HFFc6 (cell line): ENCODE data around the gene CCL23. TPM values are rescaled to one million over a fixed set of nuclear protein-coding genes. Genes with fewer than 3 reads are reported as not detected.

Experiments
- DNase-seq: peaks from one replicate; pipeline ENCODE4 v3.0.0-alpha.2; 2018
- H3K27ac Mint-ChIP-seq: 2 replicates; pipeline ENCODE4 v1.8.0; 2020; ENCODE audit warnings: mild to moderate bottlenecking, mixed read lengths
- H3K27me3 Mint-ChIP-seq: 2 replicates; pipeline ENCODE4 v1.8.0; 2021; ENCODE audit warnings: mild to moderate bottlenecking, moderate library complexity, mixed read lengths; ENCODE audit not compliant: insufficient read depth
- H3K36me3 Mint-ChIP-seq: 2 replicates; pipeline ENCODE4 v1.8.0; 2021; ENCODE audit warnings: low read depth, mixed read lengths
- H3K4me1 Mint-ChIP-seq: 2 replicates; pipeline ENCODE4 v1.8.0; 2020; ENCODE audit warnings: low read depth, mixed read lengths
- H3K4me3 Mint-ChIP-seq: 2 replicates; pipeline ENCODE4 v1.8.0; 2020; ENCODE audit warnings: mild to moderate bottlenecking, moderate library complexity, mixed read lengths
- H3K9me3 Mint-ChIP-seq: 2 replicates; pipeline ENCODE4 v1.8.0; 2020; ENCODE audit warnings: mild to moderate bottlenecking, mixed read lengths
- CTCF ChIP-seq: fragments of 200-600 bp; sonication (generic); IDR thresholded peaks from 2 replicates; pipeline ENCODE4 v1.5.0; 2021; ENCODE audit warnings: antibody characterized with exemption, mild to moderate bottlenecking
- total RNA-seq, 6 experiments: library from RNA; stranded (reverse); fragmentation: NEBNext Ultra II Directional; extraction: Animal tissue kit (Norgen Biotek cat#: 25700); gene quantifications; 2 replicates in 1 of 6; 3 replicates in 5 of 6; pipeline ENCODE4 v1.2.3, GENCODE V29; 2021

CCL23 gene
- total RNA-seq, 6 experiments from 2014 or later: not detected

- peaks cover 11% of the 10 kb centered on the region for H3K27me3 Mint-ChIP-seq
- DNase-seq: no peak
- no peaks in the 10 kb centered on the region for H3K9me3 Mint-ChIP-seq
- H3K27ac Mint-ChIP-seq: no peak overlapping the region
- no peaks in the 10 kb centered on the region for H3K4me1 Mint-ChIP-seq
- no peak for TF ChIP-seq CTCF
- no peak overlapping the region for H3K4me3 Mint-ChIP-seq
- H3K36me3 Mint-ChIP-seq: no peaks in the 10 kb centered on the region
Measured at GRCh38 chr17:35984140-35984539, 33.6 kb downstream of the CCL23 start.

- Mint-ChIP-seq H3K4me3 (no peak overlapping the region), H3K4me1 (no peaks in the 10 kb centered on the region), H3K27me3 (peaks cover 11% of the 10 kb centered on the region), H3K9me3 (no peaks in the 10 kb centered on the region), H3K36me3 (no peaks in the 10 kb centered on the region), H3K27ac (no peak overlapping the region)
- no peak for DNase-seq
- TF ChIP-seq CTCF: no peak
Measured at GRCh38 chr17:35982409-35983191, 35.2 kb downstream of the CCL23 start.

DNA sequence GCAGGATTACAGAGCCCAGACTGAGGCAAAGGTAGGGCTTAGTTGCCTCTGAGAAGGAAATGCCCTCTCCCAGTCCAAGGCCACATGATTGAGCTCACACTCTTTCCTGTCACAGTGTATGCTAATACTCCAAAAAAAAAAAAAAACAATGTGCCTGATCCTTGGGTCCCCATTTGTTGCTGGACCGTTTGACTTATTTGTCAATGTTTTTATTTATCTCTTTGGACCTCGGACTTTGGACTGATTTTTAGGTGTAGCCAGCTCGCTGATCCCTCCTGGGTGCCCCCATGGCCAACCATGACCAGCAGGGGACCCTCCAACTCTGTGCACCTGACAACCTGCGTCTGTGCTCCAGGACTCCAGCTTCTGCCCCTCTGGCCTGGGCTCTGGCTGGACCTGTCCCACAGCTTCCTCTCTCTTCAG is 35.9 kb downstream of the CCL23 start:
- H3K36me3 Mint-ChIP-seq: no peaks in the 10 kb centered on the region
- DNase-seq: no peak
- peaks cover 11% of the 10 kb centered on the region for H3K27me3 Mint-ChIP-seq
- no peaks in the 10 kb centered on the region for H3K9me3 Mint-ChIP-seq
- no peaks in the 10 kb centered on the region for H3K4me1 Mint-ChIP-seq
- TF ChIP-seq CTCF: no peak
- H3K4me3 Mint-ChIP-seq: no peak overlapping the region
- H3K27ac Mint-ChIP-seq: no peak overlapping the region

DNA sequence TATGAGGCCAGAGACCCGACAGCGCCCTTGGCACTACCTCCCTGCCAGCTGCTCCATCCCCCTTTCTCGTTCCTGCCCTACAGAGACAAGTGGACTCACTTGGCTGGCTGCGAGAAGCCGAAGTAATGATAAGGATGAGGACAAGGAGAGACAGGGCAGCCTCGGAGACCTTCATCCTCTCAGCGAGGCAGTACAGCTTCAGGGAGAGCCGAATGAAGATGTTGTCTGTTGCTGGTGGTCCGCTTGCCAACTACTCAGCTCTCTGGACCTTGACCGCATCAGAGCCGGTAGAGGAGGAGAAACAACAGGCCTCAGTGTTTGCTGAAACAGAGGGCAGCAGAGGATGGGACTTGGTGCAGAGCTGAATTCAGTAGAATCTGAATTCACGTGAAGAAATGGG is 36.5 kb downstream of the CCL23 start, which contains the start of gene CCL16:
TSS of gene CCL16 (minus strand) at position 252 of the 400 bp plus-strand sequence. CDS start at position 175, 77 bp downstream.
- no peak within 1 kb of the TSS for H3K27ac Mint-ChIP-seq
- DNase-seq: no peak
- no peak for TF ChIP-seq CTCF
- H3K27me3 Mint-ChIP-seq: peaks cover 11% of the 10 kb centered on the region
- H3K4me3 Mint-ChIP-seq: no peak within 1 kb of the TSS
- no peaks in the 10 kb centered on the region for H3K36me3 Mint-ChIP-seq
- no peaks in the 10 kb centered on the region for H3K4me1 Mint-ChIP-seq
- H3K9me3 Mint-ChIP-seq: no peaks in the 10 kb centered on the region

GRCh38 chr17:35978346-35978745 is 39.4 kb downstream of the CCL23 start:
- Mint-ChIP-seq H3K4me3 (no peak overlapping the region), H3K27ac (no peak overlapping the region), H3K27me3 (peaks cover 4% of the 10 kb centered on the region), H3K36me3 (no peaks in the 10 kb centered on the region), H3K4me1 (peaks cover 9% of the 10 kb centered on the region), H3K9me3 (no peaks in the 10 kb centered on the region)
- DNase-seq: no peak
- no peak for TF ChIP-seq CTCF
